ENCODE results near the gene GGPS1.

Gene GGPS1

GRCh38 chr1:235315735-235316134 lies 12.6 kb upstream of the GGPS1 start:
- DNase-seq = peak in 1 of 2 experiments; percentile 7
- TF ChIP-seq GATA1 (IDR thresholded peaks at IDR 0.05; ENCODE audit: low read depth, low read length) (no peak), POLR2A (IDR thresholded peaks at IDR 0.05; ENCODE audit: low read length) (no peak)

- TF ChIP-seq POLR2A (IDR thresholded peaks at IDR 0.05; ENCODE audit: low read length) = no peak
- no peak for TF ChIP-seq GATA1 (IDR thresholded peaks at IDR 0.05; ENCODE audit: low read depth, low read length)
- DNase-seq = no peak
These were observed 11.2 kb upstream of the GGPS1 start for GRCh38 chr1:235317168-235317567.

GRCh38 chr1:235319255-235319654 lies 9.1 kb upstream of the GGPS1 start:
- no peak for DNase-seq
- TF ChIP-seq POLR2A (IDR thresholded peaks at IDR 0.05; ENCODE audit: low read length) (no peak), GATA1 (IDR thresholded peaks at IDR 0.05; ENCODE audit: low read depth, low read length) (no peak)

GRCh38 chr1:235320521-235321179 lies 7.7 kb upstream of the GGPS1 start:
- DNase-seq = peak in 1 of 2 experiments; percentile 5
- TF ChIP-seq GATA1 (IDR thresholded peaks at IDR 0.05; ENCODE audit: low read depth, low read length) = no peak
- no peak for TF ChIP-seq POLR2A (IDR thresholded peaks at IDR 0.05; ENCODE audit: low read length)

- TF ChIP-seq POLR2A (IDR thresholded peaks at IDR 0.05; ENCODE audit: low read length) (no peak), GATA1 (IDR thresholded peaks at IDR 0.05; ENCODE audit: low read depth, low read length) (no peak)
These were observed 4.1 kb upstream of the GGPS1 start for GRCh38 chr1:235324296-235324695.

GRCh38 chr1:235325139-235325538 lies 3.2 kb upstream of the GGPS1 start:
- no peak for TF ChIP-seq GATA1 (IDR thresholded peaks at IDR 0.05; ENCODE audit: low read depth, low read length)
- TF ChIP-seq POLR2A (IDR thresholded peaks at IDR 0.05; ENCODE audit: low read length) = no peak
- no peak for DNase-seq

More at GRCh38 chr1:235324296-235324695, 4.1 kb upstream of the GGPS1 start:
- DNase-seq = no peak

GRCh38 chr1:235325854-235326253 lies 2.5 kb upstream of the GGPS1 start:
- TF ChIP-seq POLR2A (IDR thresholded peaks at IDR 0.05; ENCODE audit: low read length) (no peak), GATA1 (IDR thresholded peaks at IDR 0.05; ENCODE audit: low read depth, low read length) (no peak)
- no peak for DNase-seq

- peak; percentile 66 to 75 for DNase-seq
- TF ChIP-seq POLR2A (IDR thresholded peaks at IDR 0.05; ENCODE audit: low read length) (no peak), GATA1 (IDR thresholded peaks at IDR 0.05; ENCODE audit: low read depth, low read length) (no peak)
These were observed 1.4 kb upstream of the GGPS1 start for GRCh38 chr1:235326719-235327558.

GRCh38 chr1:235327559-235328270 lies 655 bp upstream of the GGPS1 start, which contains the start of gene ARID4B:
Gene ARID4B, minus strand, starts transcription at chr1:235328179. Its CDS starts 1,260 bp downstream, at chr1:235326919.
- no peak for DNase-seq
- TF ChIP-seq GATA1 (IDR thresholded peaks at IDR 0.05; ENCODE audit: low read depth, low read length) (no peak), POLR2A (IDR thresholded peaks at IDR 0.05; ENCODE audit: low read length) (peak; percentile 55)

GRCh38 chr1:235329139-235329902 lies 951 bp downstream of the GGPS1 start:
- DNase-seq = peak; percentile 77 to 82
- TF ChIP-seq POLR2A (IDR thresholded peaks at IDR 0.05; ENCODE audit: low read length) = no peak
- TF ChIP-seq GATA1 (IDR thresholded peaks at IDR 0.05; ENCODE audit: low read depth, low read length) = no peak

- TF ChIP-seq POLR2A (IDR thresholded peaks at IDR 0.05; ENCODE audit: low read length) (no peak), GATA1 (IDR thresholded peaks at IDR 0.05; ENCODE audit: low read depth, low read length) (no peak)
- DNase-seq = no peak
These were observed 2.5 kb downstream of the GGPS1 start for GRCh38 chr1:235330918-235331285.

GRCh38 chr1:235331401-235331800 lies 3.0 kb downstream of the GGPS1 start:
- DNase-seq = no peak
- TF ChIP-seq POLR2A (IDR thresholded peaks at IDR 0.05; ENCODE audit: low read length) (no peak), GATA1 (IDR thresholded peaks at IDR 0.05; ENCODE audit: low read depth, low read length) (no peak)

GRCh38 chr1:235336903-235337302 lies 8.5 kb downstream of the GGPS1 start:
- peak; percentile 18 to 40 for DNase-seq
- no peak for TF ChIP-seq POLR2A (IDR thresholded peaks at IDR 0.05; ENCODE audit: low read length)
- no peak for TF ChIP-seq GATA1 (IDR thresholded peaks at IDR 0.05; ENCODE audit: low read depth, low read length)
